Muscle of leg (tissue), 11 donors: ENCODE measurements around the gene SPNS2. TPM values are rescaled to one million over a fixed set of nuclear protein-coding genes. Genes with fewer than 3 reads are reported as not detected.

Source experiments
- DNase-seq: peaks from one replicate; pipeline ENCODE4 v3.0.0; 2013
- H3K27ac ChIP-seq: one replicate; pipeline ENCODE4 v1.5.1; 2013; ENCODE audit warnings: mild to moderate bottlenecking, low read length, control low read depth
- H3K27me3 ChIP-seq: one replicate; pipeline ENCODE4 v1.6.1; 2013; ENCODE audit warnings: low read length; ENCODE audit not compliant: control insufficient read depth, insufficient read depth
- H3K36me3 ChIP-seq: one replicate; pipeline ENCODE4 v1.6.1; 2013; ENCODE audit warnings: low read length; ENCODE audit not compliant: control insufficient read depth, insufficient read depth
- H3K4me1 ChIP-seq: one replicate; pipeline ENCODE4 v1.6.1; 2013; ENCODE audit warnings: low read length; ENCODE audit not compliant: control insufficient read depth, insufficient read depth
- H3K4me3 ChIP-seq: one replicate; pipeline ENCODE4 v1.5.1; 2013; ENCODE audit warnings: low read length, control low read depth
- H3K9me3 ChIP-seq: replicated peaks from 2 replicates; pipeline ENCODE4 v1.6.1; 2013; ENCODE audit warnings: low read depth, low read length; ENCODE audit not compliant: control insufficient read depth
- WGBS: methylation state at CpG from one replicate; pipeline ENCODE4 v1.1.5; 2013; ENCODE audit warnings: missing lambda C conversion rate; ENCODE audit not compliant: insufficient coverage; 5-methylcytosine and 5-hydroxymethylcytosine counted together
- polyA plus RNA-seq, 8 donors: library from polyadenylated mRNA; unstranded; fragments of 120-200 nt; gene quantifications; one replicate each; pipeline versions ENCODE4 v1.2.1 to v1.2.3, GENCODE V29; 2013; ENCODE audit warnings: inconsistent platforms in 1 of 8, low replicate concordance in 1 of 8; ENCODE audit not compliant: insufficient read length in 8 of 8, insufficient read depth in 1 of 8
- total RNA-seq: library from RNA; stranded (reverse); fragments of 120-200 nt; gene quantifications from one replicate; pipeline ENCODE4 v1.2.4, GENCODE V29; 2013

The SPNS2 gene
- total and polyA plus RNA-seq, 9 donors = 5.0 to 9.7 (median 8.2) TPM

DNA sequence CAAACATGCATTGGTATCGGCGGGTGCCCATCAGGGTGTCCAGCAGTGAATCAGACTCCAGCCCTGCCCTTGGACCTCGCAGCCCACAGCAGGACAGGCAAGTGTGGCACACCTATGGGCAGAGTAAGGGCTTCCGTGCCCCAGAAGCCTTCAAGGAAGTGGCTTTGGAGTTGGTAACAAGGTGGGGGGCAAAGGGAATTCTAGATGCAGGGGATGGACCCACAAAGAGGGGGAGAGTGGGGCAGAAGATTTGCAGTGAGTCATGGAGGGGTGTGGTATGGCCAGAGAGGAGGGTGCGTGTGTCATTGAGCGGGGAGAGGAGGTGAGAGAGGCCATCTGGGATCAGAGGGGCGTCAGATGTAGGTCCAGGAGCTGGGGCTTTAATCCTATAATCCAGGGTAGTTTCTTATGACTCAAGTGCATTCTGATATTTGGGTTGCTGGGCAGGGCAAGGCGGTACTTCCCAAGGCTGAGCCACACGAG, 8.5 kb upstream of the SPNS2 start:
- H3K27ac ChIP-seq = no peak overlapping the region
- H3K4me3 ChIP-seq = no peak overlapping the region
- WGBS = 56% methylated on average over 7 of the region's 9 CpGs
- H3K27me3 ChIP-seq = peaks cover 3% of the 10 kb centered on the region
- no peaks in the 10 kb centered on the region for H3K9me3 ChIP-seq
- DNase-seq = no peak
- H3K36me3 ChIP-seq = no peaks in the 10 kb centered on the region
- H3K4me1 ChIP-seq = peaks cover 3% of the 10 kb centered on the region

DNA sequence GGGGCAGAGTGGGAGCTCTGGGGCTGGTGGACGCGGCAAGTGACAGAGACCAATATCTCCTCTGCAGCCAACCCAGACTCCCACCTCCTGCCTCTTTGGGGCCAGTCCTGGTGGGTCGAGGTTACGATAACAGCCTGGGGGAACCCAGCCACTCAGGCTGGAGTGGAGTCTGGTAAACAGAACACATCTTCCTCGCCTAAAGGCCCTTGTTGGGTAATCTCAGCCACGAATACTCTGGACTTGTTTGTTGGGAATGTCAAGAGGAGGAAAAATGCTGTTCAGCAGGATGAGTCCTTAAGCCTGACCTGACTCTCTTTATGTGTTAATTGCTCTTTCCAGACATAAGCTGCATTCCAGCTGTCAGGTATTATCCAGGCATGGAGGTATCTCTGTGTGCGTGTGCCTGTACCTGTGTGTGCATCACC, 8.0 kb upstream of the SPNS2 start:
- H3K27ac ChIP-seq = no peak overlapping the region
- H3K9me3 ChIP-seq = no peaks in the 10 kb centered on the region
- H3K27me3 ChIP-seq = peaks cover 3% of the 10 kb centered on the region
- H3K4me1 ChIP-seq = peaks cover 3% of the 10 kb centered on the region
- no peaks in the 10 kb centered on the region for H3K36me3 ChIP-seq
- DNase-seq = no peak
- no peak overlapping the region for H3K4me3 ChIP-seq
- 73% methylated on average over 4 of the region's 7 CpGs for WGBS

DNA sequence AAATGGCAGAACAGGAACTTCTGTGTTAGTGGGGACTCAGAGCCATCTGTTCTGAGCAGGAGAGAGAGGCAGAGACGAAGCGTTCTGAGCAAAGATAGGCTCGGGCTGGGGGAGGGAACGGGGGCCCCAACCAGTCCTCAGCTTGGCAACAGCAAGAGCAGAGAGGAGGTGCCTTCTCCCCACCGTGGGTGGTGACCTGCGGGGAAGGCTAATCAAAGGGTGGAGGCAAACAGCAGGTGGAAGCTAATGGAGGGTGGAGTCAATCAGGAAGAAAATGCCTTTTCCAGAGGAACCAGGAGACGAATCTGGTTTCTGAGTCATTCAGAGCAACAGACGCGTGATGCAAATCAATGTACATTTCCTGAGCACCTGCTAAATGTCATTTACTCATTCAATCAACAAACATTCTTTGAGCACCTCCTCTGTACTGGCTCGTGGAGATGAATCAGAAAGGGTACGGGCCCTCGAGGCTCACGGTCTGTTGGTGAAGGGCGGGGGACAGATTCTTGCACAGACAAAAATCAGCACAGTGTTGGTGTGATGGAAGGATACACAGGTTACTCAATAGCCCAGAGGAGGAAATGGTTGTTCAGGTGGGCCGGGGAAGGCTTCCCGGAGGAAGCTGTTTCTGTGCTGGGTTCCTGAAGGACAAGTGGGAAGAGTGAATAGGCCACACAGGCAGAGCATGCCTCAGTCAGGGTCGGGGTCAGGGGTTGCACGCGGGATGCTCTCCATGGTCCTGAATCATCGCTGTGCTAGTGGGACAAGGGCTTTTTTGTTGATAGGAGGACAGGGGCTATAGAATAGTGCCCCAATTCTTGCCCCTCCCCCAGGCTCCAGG, 5.7 kb upstream of the SPNS2 start:
- 45% methylated on average over 16 of the region's 20 CpGs for WGBS
- H3K9me3 ChIP-seq = no peaks in the 10 kb centered on the region
- peaks cover 8% of the 10 kb centered on the region for H3K4me1 ChIP-seq
- H3K4me3 ChIP-seq = no peak overlapping the region
- H3K36me3 ChIP-seq = no peaks in the 10 kb centered on the region
- H3K27ac ChIP-seq = no peak overlapping the region
- DNase-seq = peak; percentile 61
- H3K27me3 ChIP-seq = peaks cover 15% of the 10 kb centered on the region

DNA sequence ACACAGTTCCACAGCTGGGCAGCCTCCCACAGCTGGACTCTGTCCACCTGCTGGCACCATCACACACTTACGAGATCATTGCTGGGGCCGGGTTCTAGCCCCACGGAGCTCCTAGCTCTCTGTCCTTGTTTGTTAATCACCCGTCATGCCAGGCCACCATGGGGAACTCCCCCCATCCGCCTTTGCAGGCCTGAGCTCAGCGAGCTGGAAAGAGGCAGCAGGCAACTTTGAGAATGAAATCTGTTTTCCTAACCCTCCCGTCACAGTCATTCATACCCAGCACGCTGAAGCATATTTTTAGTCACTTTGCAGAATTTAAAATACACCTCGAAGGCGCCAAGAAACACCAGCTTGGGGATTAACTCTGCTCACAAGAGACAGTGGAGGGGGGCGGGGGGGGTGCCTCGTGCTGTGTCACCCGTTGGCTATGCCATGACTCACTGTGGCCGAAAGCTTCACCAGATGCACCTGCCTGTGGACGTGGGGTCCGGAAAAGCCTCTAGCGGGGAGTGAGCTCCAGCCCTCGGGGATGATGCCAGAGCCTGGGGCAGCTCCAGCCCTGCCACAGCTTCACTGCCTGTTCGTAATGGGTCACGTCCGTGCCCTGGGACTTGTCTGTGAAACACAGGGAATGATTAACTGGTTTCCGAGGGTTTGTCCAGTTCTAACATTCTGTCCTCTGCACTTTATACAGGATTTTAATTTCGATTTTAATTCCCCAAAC, 1.4 kb upstream of the SPNS2 start:
- H3K36me3 ChIP-seq = no peaks in the 10 kb centered on the region
- no peak overlapping the region for H3K4me3 ChIP-seq
- DNase-seq = no peak
- 56% methylated on average over 18 of the region's 23 CpGs for WGBS
- peaks cover 48% of the 10 kb centered on the region for H3K27me3 ChIP-seq
- no peak overlapping the region for H3K27ac ChIP-seq
- peaks cover 25% of the 10 kb centered on the region for H3K4me1 ChIP-seq
- H3K9me3 ChIP-seq = no peaks in the 10 kb centered on the region

DNA sequence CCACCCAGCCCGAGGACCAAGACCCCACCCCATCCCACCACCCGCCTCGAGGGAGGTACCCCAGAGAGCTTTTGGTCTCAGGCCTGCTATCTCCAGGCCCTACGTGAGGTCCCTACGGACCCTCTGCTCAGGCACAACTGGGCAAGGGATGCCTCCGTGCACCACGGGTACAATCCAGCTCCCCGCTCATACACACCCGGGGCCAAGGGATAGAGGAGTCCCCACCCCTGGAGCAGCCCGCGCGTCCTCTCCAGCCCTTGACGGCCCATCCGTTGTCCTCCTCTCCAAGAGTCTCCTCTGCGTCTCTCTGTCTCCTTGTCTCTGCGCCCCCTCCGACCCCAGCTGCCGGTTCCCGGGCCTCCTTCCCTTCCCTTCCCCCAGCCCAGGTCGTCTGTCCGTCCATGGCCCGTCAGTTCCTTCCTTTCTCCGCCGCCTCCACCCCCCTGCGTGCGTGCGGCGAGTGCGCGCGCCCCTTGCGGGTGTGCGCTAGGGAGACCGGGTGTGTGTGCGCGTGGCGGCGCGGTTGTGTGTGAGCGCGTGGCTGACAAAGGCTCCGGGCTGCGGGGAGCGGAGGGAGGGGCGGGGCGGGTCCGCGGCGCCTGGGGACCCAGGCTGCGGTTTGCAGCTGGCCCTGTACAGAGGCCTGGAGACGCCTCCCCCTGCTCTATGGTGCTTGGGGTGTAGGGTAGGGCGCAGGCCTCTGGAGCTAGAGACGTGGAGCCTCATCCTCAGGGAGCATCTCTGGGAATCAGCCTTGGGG, 930 bp downstream of the SPNS2 start:
- WGBS = 1% methylated on average over 43 of the region's 53 CpGs
- peaks cover 61% of the 10 kb centered on the region for H3K27me3 ChIP-seq
- H3K4me3 ChIP-seq = peak overlapping the region; percentile 27
- H3K9me3 ChIP-seq = no peaks in the 10 kb centered on the region
- H3K36me3 ChIP-seq = no peaks in the 10 kb centered on the region
- no peak for DNase-seq
- H3K27ac ChIP-seq = no peak overlapping the region
- H3K4me1 ChIP-seq = peaks cover 30% of the 10 kb centered on the region

DNA sequence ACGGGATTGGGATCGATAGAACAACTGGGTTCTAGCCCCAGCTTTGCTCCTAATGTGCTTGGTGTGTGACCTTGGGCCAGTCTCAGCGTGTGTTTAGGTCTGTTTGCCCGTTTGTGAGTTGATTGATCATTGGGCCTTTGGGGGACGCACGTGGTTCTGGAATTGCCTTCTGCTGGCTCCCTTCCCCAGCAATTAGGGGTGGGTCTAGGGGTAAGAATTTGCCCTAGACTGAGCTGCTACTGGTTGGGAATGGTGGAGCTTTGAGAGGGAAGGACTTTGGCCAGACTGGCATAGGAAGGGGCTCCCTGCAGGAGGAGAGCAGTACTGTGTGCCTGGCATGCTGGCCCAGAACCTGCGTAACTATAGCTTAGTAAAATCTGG, 1.5 kb downstream of the SPNS2 start:
- H3K9me3 ChIP-seq = no peaks in the 10 kb centered on the region
- 4% methylated on average over 6 of the region's 7 CpGs for WGBS
- no peak overlapping the region for H3K27ac ChIP-seq
- H3K4me1 ChIP-seq = peaks cover 31% of the 10 kb centered on the region
- peak overlapping the region; percentile 27 for H3K4me3 ChIP-seq
- H3K27me3 ChIP-seq = peaks cover 66% of the 10 kb centered on the region
- no peaks in the 10 kb centered on the region for H3K36me3 ChIP-seq
- DNase-seq = no peak

DNA sequence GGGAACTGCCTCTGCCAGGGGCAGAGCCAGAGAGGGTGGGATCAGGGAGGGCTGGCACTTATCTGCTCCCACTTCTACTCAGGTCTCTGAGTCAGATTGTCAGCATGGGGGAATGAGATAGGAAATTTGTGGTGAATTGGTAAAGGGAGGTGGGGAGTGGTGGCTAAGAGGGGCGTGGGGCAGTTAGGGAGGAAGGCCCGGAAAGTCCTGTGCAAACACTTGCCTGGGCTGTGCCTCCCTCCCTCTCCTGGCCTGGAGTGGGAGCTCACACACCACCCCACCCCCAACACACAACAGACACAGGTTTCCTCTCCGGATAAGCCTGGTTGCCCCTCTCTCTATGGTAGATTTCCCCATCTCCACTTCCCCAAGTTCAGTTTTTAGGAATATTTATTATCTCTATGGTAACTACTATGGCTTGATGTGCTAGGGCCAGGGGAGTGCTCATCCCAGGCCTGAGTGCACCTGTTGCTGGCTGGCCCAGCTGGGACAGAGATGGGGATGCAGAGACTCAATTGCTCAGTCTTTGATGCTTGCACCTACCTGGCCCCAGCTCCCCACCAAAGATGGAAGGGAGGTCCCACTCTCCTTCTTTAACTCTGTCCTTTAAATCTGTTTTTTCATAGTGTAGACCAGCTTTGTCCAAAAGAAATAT, 2.7 kb downstream of the SPNS2 start:
- peaks cover 35% of the 10 kb centered on the region for H3K4me1 ChIP-seq
- no CpG with 5 or more reads among the region's 3 CpGs for WGBS
- DNase-seq = no peak

DNA sequence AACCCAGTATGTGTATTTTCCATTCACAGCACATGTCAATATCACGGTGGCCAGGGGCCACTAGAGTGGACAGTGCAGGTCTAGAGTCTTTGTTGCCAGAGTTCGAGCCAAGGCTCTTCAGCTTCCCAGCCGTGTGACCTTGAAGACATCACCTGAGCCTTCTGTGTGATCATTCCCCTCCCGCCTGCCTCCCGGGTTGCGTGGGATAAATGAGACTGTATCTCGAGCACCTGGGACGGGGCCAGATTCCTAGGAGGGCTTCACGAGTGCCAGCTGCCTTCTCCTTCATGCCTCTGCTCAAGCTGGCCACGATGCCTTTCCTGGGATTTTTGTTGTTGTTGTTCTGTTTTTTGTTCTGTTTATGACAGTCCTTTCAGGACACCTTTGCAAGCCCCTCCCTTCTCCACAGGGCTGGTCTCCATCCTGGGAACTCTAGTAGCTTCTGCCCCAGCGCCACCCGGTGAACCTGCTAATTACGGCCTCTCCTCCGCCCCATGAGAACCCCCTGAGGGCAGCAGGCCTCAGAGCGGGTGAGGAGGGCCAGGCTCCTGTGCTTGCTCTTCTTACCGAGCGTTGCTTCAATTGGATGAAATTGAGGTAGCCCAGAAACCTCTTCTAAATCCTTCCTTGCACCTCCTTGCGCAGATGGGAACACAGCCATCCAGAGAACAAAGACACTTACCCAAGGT, 3.9 kb downstream of the SPNS2 start:
- no peak for DNase-seq
- Histone ChIP-seq H3K4me1 (peaks cover 37% of the 10 kb centered on the region), H3K36me3 (no peaks in the 10 kb centered on the region), H3K27me3 (peaks cover 57% of the 10 kb centered on the region), H3K27ac (no peak overlapping the region), H3K4me3 (no peak overlapping the region), H3K9me3 (no peaks in the 10 kb centered on the region)
- WGBS = 46% methylated on average over 12 of the region's 18 CpGs

More for the DNA sequence above, 2.7 kb downstream of the SPNS2 start:
- Histone ChIP-seq H3K27ac (no peak overlapping the region), H3K36me3 (no peaks in the 10 kb centered on the region), H3K4me3 (no peak overlapping the region), H3K27me3 (peaks cover 64% of the 10 kb centered on the region), H3K9me3 (no peaks in the 10 kb centered on the region)

DNA sequence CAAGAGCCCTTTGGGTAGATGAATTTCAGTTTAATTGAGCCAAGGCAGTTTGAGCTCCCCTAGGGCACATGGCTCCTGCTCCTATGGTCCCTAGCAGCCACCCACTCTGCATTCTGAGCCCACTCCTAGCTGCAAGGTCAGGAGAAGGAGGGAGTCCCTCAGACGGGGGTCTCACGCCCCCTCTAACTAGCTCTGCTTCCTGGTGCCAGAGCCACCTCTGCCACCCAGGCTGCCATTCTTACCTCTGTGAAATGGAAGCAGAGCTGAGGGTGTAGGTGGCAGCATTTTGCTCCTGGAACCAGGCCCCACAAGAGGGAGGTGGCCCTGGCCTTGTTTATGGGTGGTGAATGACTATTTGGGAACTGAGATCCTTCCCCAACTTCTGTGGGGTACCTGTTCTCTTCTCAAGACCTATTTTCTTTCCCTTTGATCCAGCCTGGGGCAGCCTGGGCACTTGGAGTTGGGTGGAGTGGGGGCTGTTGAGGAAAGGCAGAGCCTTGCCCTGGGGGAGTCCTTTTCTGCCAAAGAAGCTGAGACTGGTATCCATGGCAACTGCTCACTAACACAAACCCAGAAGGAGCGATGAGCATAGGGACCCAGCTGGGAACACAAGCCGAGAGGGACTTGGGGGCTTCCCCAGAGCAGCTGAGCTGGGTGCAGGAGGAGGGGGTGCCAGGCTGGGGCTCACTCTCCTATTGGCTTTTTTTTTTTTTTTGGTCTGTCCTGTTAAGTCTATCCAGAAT, 4.8 kb downstream of the SPNS2 start:
- Histone ChIP-seq H3K27ac (no peak overlapping the region), H3K27me3 (peaks cover 49% of the 10 kb centered on the region), H3K9me3 (no peaks in the 10 kb centered on the region), H3K36me3 (no peaks in the 10 kb centered on the region), H3K4me3 (no peak overlapping the region), H3K4me1 (peaks cover 28% of the 10 kb centered on the region)
- WGBS = no CpG with 5 or more reads among the region's 4 CpGs
- no peak for DNase-seq
